GM12878 (cell line): ENCODE data around the gene SIM1. TPM values are rescaled to one million over a fixed set of nuclear protein-coding genes. Genes with fewer than 3 reads are reported as not detected.

Experiments
- ATAC-seq: fragments of 200-7000 bp; cut with Tn5 transposase; 3 replicates; pipeline ENCODE4 v1.9.1; 2020; ENCODE audit warnings: mild to moderate bottlenecking, moderate library complexity
- BruUV-seq: library from RNA; stranded (reverse); fragments of 400-500 nt; replicated peaks from 2 replicates; lab custom pipeline; 2021; lab: Mats Ljungman, UMichigan
- CTCF ChIA-PET: fragments of 300-600 bp; sonication (Branson Sonifier 250); formaldehyde crosslinking; extraction: SDS; loops from one replicate; lab custom pipeline; 2021; ENCODE audit warnings: inconsistent platforms; lab: Yijun Ruan, JAX
- POLR2A ChIA-PET: fragments of 350-600 bp; formaldehyde crosslinking; extraction: SDS; loops from one replicate; lab custom pipeline; 2021; ENCODE audit warnings: inconsistent platforms; lab: Charles Lee
- RAD21 ChIA-PET: fragments of 300-600 bp; sonication (Branson Sonifier 250); formaldehyde crosslinking; loops from one replicate; lab custom pipeline; 2023; ENCODE audit warnings: antibody characterized with exemption; ENCODE audit not compliant: unreplicated experiment; lab: Charles Lee
- SMC1A ChIA-PET: fragments of 300-600 bp; sonication (Branson Sonifier 250); formaldehyde crosslinking; loops from one replicate; lab custom pipeline; 2023; ENCODE audit not compliant: unreplicated experiment, uncharacterized antibody; lab: Charles Lee
- DNase-seq: peaks from one replicate; pipeline ENCODE4 v3.0.0-alpha.2; 2011; ENCODE audit warnings: low read depth, low spot score
- FAIRE-seq: peaks from 3 replicates; lab custom pipeline; 2011; peaks lifted over from hg19 to GRCh38; lab: Jason Lieb, UNC
- H2AFZ ChIP-seq: 2 replicates; pipeline ENCODE4 v1.6.0; 2011; ENCODE audit warnings: low read depth, low read length, control low read depth; ENCODE audit not compliant: control insufficient read depth
- H3K27ac ChIP-seq: 2 replicates; pipeline ENCODE4 v1.5.1; 2011; ENCODE audit warnings: control low read depth; ENCODE audit not compliant: control insufficient read depth, insufficient read depth
- H3K27me3 ChIP-seq, 2 experiments: replicated peaks in 1 of 2; 2 replicates each; pipeline versions ENCODE4 v1.6.0 to v1.6.1; 2011; ENCODE audit warnings: low read length in 1 of 2; ENCODE audit not compliant: control insufficient read depth in 2 of 2, insufficient read depth in 2 of 2
- H3K36me3 ChIP-seq, 2 experiments: 2 replicates each; pipeline ENCODE4 v1.5.1; 2011; ENCODE audit warnings: low read length in 1 of 2; ENCODE audit not compliant: control insufficient read depth in 2 of 2, insufficient read depth in 2 of 2
- H3K4me1 ChIP-seq: 2 replicates; pipeline ENCODE4 v1.6.1; 2011; ENCODE audit warnings: mild to moderate bottlenecking, low read length, moderate library complexity, mixed read lengths; ENCODE audit not compliant: control insufficient read depth, insufficient read depth
- H3K4me2 ChIP-seq: 2 replicates; pipeline ENCODE4 v1.6.0; 2011; ENCODE audit warnings: control low read depth; ENCODE audit not compliant: control insufficient read depth, insufficient read depth
- H3K4me3 ChIP-seq: fragments of 200-600 bp; sonication (generic); 2 replicates; pipeline ENCODE4 v1.5.1; 2016
- H3K79me2 ChIP-seq: 2 replicates; pipeline ENCODE4 v1.6.0; 2011; ENCODE audit warnings: low read length; ENCODE audit not compliant: control insufficient read depth, insufficient read depth
- H3K9ac ChIP-seq: 2 replicates; pipeline ENCODE4 v1.8.0; 2011; ENCODE audit warnings: low read length, control low read depth, mixed read lengths; ENCODE audit not compliant: control insufficient read depth, insufficient read depth
- H3K9me3 ChIP-seq: replicated peaks from 3 replicates; pipeline ENCODE4 v1.5.1; 2011; ENCODE audit warnings: mild to moderate bottlenecking, low read length; ENCODE audit not compliant: control insufficient read depth, insufficient read depth
- H4K20me1 ChIP-seq: 2 replicates; pipeline ENCODE4 v1.6.0; 2011; ENCODE audit not compliant: control insufficient read depth, insufficient read depth
- BHLHE40 ChIP-seq, 2 experiments: fragments of 450-650 bp in 1 of 2; IDR thresholded peaks; 2 replicates each; pipeline ENCODE4 v1.6.1; 2011 to 2017; ENCODE audit warnings: low read depth in 2 of 2, borderline replicate concordance in 1 of 2, improper control_type of control experiment in 1 of 2, low read length in 1 of 2, mild to moderate bottlenecking in 1 of 2
- BMI1 ChIP-seq: fragments of 450-650 bp; IDR thresholded peaks from 2 replicates; pipeline ENCODE4 v1.6.1; 2016; ENCODE audit warnings: mild to moderate bottlenecking, moderate library complexity, borderline replicate concordance
- EZH2 ChIP-seq: IDR thresholded peaks from 2 replicates; pipeline ENCODE4 v1.6.1; 2012; ENCODE audit warnings: low read depth, mild to moderate bottlenecking, control low read depth, inconsistent platforms, low read length, borderline replicate concordance; ENCODE audit not compliant: control insufficient read depth
- MXI1 ChIP-seq: fragments of 150-350 bp; IDR thresholded peaks from 2 replicates; pipeline ENCODE4 v1.6.1; 2011; ENCODE audit warnings: low read depth, mild to moderate bottlenecking, inconsistent platforms, low read length, improper control_type of control experiment
- NFXL1 ChIP-seq: fragments of 450-650 bp; IDR thresholded peaks from 2 replicates; pipeline ENCODE4 v1.6.1; 2017; ENCODE audit warnings: antibody characterized with exemption, mild to moderate bottlenecking, borderline replicate concordance
- PBX3 ChIP-seq: IDR thresholded peaks from 2 replicates; pipeline ENCODE4 v1.6.1; 2011; ENCODE audit warnings: mild to moderate bottlenecking, low read depth, low read length, moderate library complexity; ENCODE audit not compliant: insufficient replicate concordance
- RCOR1 ChIP-seq: conservative IDR thresholded peaks from 2 replicates; pipeline ENCODE4 v1.6.1; 2012; ENCODE audit warnings: low read depth, low read length, improper control_type of control experiment
- RELA ChIP-seq: fragments of 450-650 bp; IDR thresholded peaks from 2 replicates; pipeline ENCODE4 v1.8.0; 2014; ENCODE audit warnings: borderline replicate concordance; ENCODE audit not compliant: partially characterized antibody
- SMAD5 ChIP-seq: IDR thresholded peaks from 2 replicates; pipeline ENCODE4 v1.6.1; 2016; ENCODE audit warnings: antibody characterized with exemption, low read depth
- SMC3 ChIP-seq: IDR thresholded peaks from 2 replicates; pipeline ENCODE4 v1.6.1; 2011; ENCODE audit warnings: low read length, improper control_type of control experiment, borderline replicate concordance
- SPI1 ChIP-seq: IDR thresholded peaks from 2 replicates; pipeline ENCODE4 v1.6.1; 2011; ENCODE audit warnings: low read depth, mild to moderate bottlenecking, low read length, moderate library complexity, borderline replicate concordance; ENCODE audit not compliant: insufficient read depth
- TAF1 ChIP-seq: IDR thresholded peaks from 2 replicates; pipeline ENCODE4 v1.6.1; 2011; ENCODE audit warnings: mild to moderate bottlenecking, low read depth, low read length, borderline replicate concordance
- ZBED1 ChIP-seq: IDR thresholded peaks from 2 replicates; pipeline ENCODE4 v1.6.1; 2016; ENCODE audit warnings: borderline replicate concordance
- ZBTB33 ChIP-seq: fragments of 450-650 bp; IDR thresholded peaks from 2 replicates; pipeline ENCODE4 v1.6.1; 2017; ENCODE audit warnings: mild to moderate bottlenecking
- WGBS: methylation state at CpG from one replicate; pipeline ENCODE4 v1.1.6; 2016; ENCODE audit warnings: low lambda C conversion rate; ENCODE audit not compliant: insufficient replicate concordance, insufficient coverage; ENCODE audit errors: missing lambda C conversion rate; 5-methylcytosine and 5-hydroxymethylcytosine counted together
- in situ Hi-C: fragments of 300-500 bp; cut with MboI; formaldehyde crosslinking; loops from 9 replicates; pipeline ENCODE4 v1.14.3; 2018; ENCODE audit warnings: mixed read lengths
- intact Hi-C: fragments of 100-400 bp; cut with micrococcal nuclease; formaldehyde crosslinking; loops from one replicate; pipeline ENCODE4 v1.14.2; 2022; ENCODE audit not compliant: unreplicated experiment
- polyA plus RNA-seq, 11 experiments: library from polyadenylated mRNA; depleted of rRNA in 4 of 11; unstranded in 6 of 11; stranded (reverse) in 5 of 11; fragments of >200 nt; fragmentation: Nextera tagmentation in 4 of 11; fragmentation: Illumina TruSeq in 1 of 11; extraction: Ambion mirVana in 4 of 11; extraction: Trizol in 1 of 11; gene quantifications; 1 replicate in 1 of 11; 2 replicates in 10 of 11; pipeline versions ENCODE4 v1.2.1 to v1.2.3, GENCODE V29; 2011 to 2016; ENCODE audit warnings: inconsistent platforms in 2 of 11, missing spikeins in 2 of 11, low read depth in 1 of 11
- total RNA-seq, 4 experiments: library from RNA; depleted of rRNA in 3 of 4; stranded (reverse); fragments of >200 nt in 3 of 4; fragmentation: Illumina TruSeq in 1 of 4; extraction: Trizol in 1 of 4; gene quantifications; 2 replicates each; pipeline versions ENCODE4 v1.2.1 to v1.2.3, GENCODE V29; 2013 to 2021

SIM1 gene
- total and polyA plus RNA-seq, 10 of the 15 experiments (the other 5 are each of a cell fraction or from before 2014, with no cell fraction given) = not detected

GRCh38 chr6:100336876-100337275 lies 127.8 kb downstream of the SIM1 start:
- BruUV-seq = no TSS peak
- POLR2A ChIA-PET = no interaction called here
- in situ Hi-C loops = no loop called here

GRCh38 chr6:100335991-100336390 lies 128.7 kb downstream of the SIM1 start:
- no peak for DNase-seq
- POLR2A ChIA-PET = no interaction called here
- RAD21 ChIA-PET = no interaction called here
- H3K4me2 ChIP-seq = no peak overlapping the region
- in situ Hi-C loops (no loop called here), intact Hi-C loops (no loop called here)
- no peak overlapping the region for H2AFZ ChIP-seq
- no peaks in the 10 kb centered on the region for H3K4me1 ChIP-seq
- H4K20me1 ChIP-seq = no peaks in the 10 kb centered on the region
- H3K9ac ChIP-seq = no peak overlapping the region
- no peak for FAIRE-seq
- no peaks in the 10 kb centered on the region for H3K79me2 ChIP-seq
- H3K27me3 ChIP-seq = no peaks in the 10 kb centered on the region
- H3K27ac ChIP-seq = no peak overlapping the region
- H3K36me3 ChIP-seq = no peaks in the 10 kb centered on the region
- 0% methylated on average over 1 of the region's 1 CpG for WGBS
- CTCF ChIA-PET = interaction anchor here (0.8 to 0.9 kb wide), 2 partner anchors 12 to 15 kb away, joined by 3 to 4 read pairs; no protein-coding TSS in a partner anchor
- no peaks in the 10 kb centered on the region for H3K9me3 ChIP-seq
- SMC1A ChIA-PET = no interaction called here
- no TSS peak for BruUV-seq
- H3K4me3 ChIP-seq = no peak overlapping the region
- no peak for ATAC-seq
- TF ChIP-seq SMC3 (no peak), RELA (no peak), EZH2 (no peak), MXI1 (no peak), SPI1 (no peak), RCOR1 (no peak), ZBTB33 (no peak), BHLHE40 (IDR thresholded peaks at IDR 0.05; ENCODE audit: borderline replicate concordance in 1 of 2, low read depth in 2 of 2, low read length in 1 of 2) (no peak), SMAD5 (no peak), NFXL1 (no peak), TAF1 (no peak)

More at GRCh38 chr6:100336876-100337275, 127.8 kb downstream of the SIM1 start:
- Histone ChIP-seq H3K4me1 (no peaks in the 10 kb centered on the region), H4K20me1 (no peaks in the 10 kb centered on the region), H3K79me2 (no peaks in the 10 kb centered on the region), H3K36me3 (no peaks in the 10 kb centered on the region), H3K9ac (no peak overlapping the region), H3K27ac (no peak overlapping the region), H3K27me3 (no peaks in the 10 kb centered on the region), H3K4me3 (no peak overlapping the region), H2AFZ (no peak overlapping the region), H3K9me3 (no peaks in the 10 kb centered on the region), H3K4me2 (no peak overlapping the region)
- no peak for DNase-seq
- RAD21 ChIA-PET = no interaction called here
- CTCF ChIA-PET = interaction anchor here (0.7 to 0.8 kb wide), 2 partner anchors 11 to 313 kb away, joined by 3 read pairs; no protein-coding TSS in a partner anchor
- no peak for FAIRE-seq
- WGBS = 25% methylated on average over 2 of the region's 2 CpGs
- SMC1A ChIA-PET = interaction anchor here (0.8 kb wide), 1 partner anchor 8 kb away, joined by 4 read pairs; no protein-coding TSS in a partner anchor
- TF ChIP-seq ZBED1 (no peak), PBX3 (no peak), BMI1 (no peak)
- intact Hi-C loops = no loop called here
- ATAC-seq = no peak
